Panc1 (cell line): Measurements from ENCODE around the gene GRHPR. TPM values are rescaled to one million over a fixed set of nuclear protein-coding genes. Genes with fewer than 3 reads are reported as not detected.

Experiments used
- ATAC-seq: fragments of 200-7000 bp; cut with Tn5 transposase; 2 replicates; pipeline ENCODE4 v1.9.1; 2020; ENCODE audit warnings: mild to moderate bottlenecking, moderate library complexity
- Bru-seq: library from RNA; stranded (reverse); fragments of 400-500 nt; gene quantifications from one replicate; lab custom pipeline; 2021; lab: Mats Ljungman, UMichigan
- BruChase-seq, 2 experiments: library from RNA; stranded (reverse); fragments of 400-500 nt; gene quantifications; one replicate each; lab custom pipeline; 2021; lab: Mats Ljungman, UMichigan
- BruUV-seq: library from RNA; stranded (reverse); fragments of 400-500 nt; replicated peaks from 2 replicates; lab custom pipeline; 2021; lab: Mats Ljungman, UMichigan
- CTCF ChIA-PET: fragments of 300-600 bp; sonication (Branson Sonifier 250); formaldehyde crosslinking; loops from one replicate; lab custom pipeline; 2022; ENCODE audit warnings: antibody characterized with exemption; lab: Charles Lee
- POLR2A ChIA-PET: fragments of 300-600 bp; sonication (Branson Sonifier 250); formaldehyde crosslinking; loops from one replicate; lab custom pipeline; 2022; ENCODE audit warnings: antibody characterized with exemption; lab: Charles Lee
- DNase-seq: peaks from one replicate; pipeline ENCODE4 v3.0.0-alpha.2; 2010; ENCODE audit warnings: low read depth, low spot score
- H3K27ac ChIP-seq: 2 replicates; pipeline ENCODE4 v1.5.1; 2011; ENCODE audit warnings: mild to moderate bottlenecking, low read length, inconsistent platforms
- H3K27me3 ChIP-seq: fragments of 200-500 bp; sonication (Bioruptor generic); 2 replicates; pipeline ENCODE4 v1.6.0; 2014; ENCODE audit warnings: low read length, inconsistent platforms; ENCODE audit not compliant: control insufficient read depth, insufficient read depth
- H3K36me3 ChIP-seq: fragments of 200-500 bp; sonication (Bioruptor generic); 2 replicates; pipeline ENCODE4 v1.5.1; 2014; ENCODE audit warnings: inconsistent platforms, mild to moderate bottlenecking, low read length, moderate library complexity; ENCODE audit not compliant: control insufficient read depth, insufficient read depth
- H3K4me1 ChIP-seq: 2 replicates; pipeline ENCODE4 v1.5.1; 2011; ENCODE audit warnings: inconsistent platforms, mild to moderate bottlenecking, low read length, moderate library complexity; ENCODE audit not compliant: control insufficient read depth, insufficient read depth
- H3K4me3 ChIP-seq, 2 experiments: 2 replicates each; pipeline ENCODE4 v1.5.1; 2011 to 2012; ENCODE audit warnings: low read depth in 2 of 2, low read length in 2 of 2, mild to moderate bottlenecking in 2 of 2, inconsistent platforms in 1 of 2, moderate library complexity in 1 of 2
- H3K9me3 ChIP-seq: fragments of 200-500 bp; sonication (Bioruptor generic); 2 replicates; pipeline ENCODE4 v1.5.1; 2014; ENCODE audit warnings: low read depth, mild to moderate bottlenecking, inconsistent platforms, low read length, moderate library complexity; ENCODE audit not compliant: control insufficient read depth, insufficient read depth
- POLR2AphosphoS5 ChIP-seq: IDR thresholded peaks from 2 replicates; pipeline ENCODE4 v1.6.1; 2012; ENCODE audit warnings: mild to moderate bottlenecking, low read depth, low read length, moderate library complexity
- SIN3A ChIP-seq: IDR thresholded peaks from 2 replicates; pipeline ENCODE4 v1.6.1; 2012; ENCODE audit warnings: low read depth, mild to moderate bottlenecking, low read length, moderate library complexity, borderline replicate concordance; ENCODE audit not compliant: insufficient read depth
- TCF7L2 ChIP-seq: IDR thresholded peaks from 2 replicates; pipeline ENCODE4 v1.6.1; 2011; ENCODE audit warnings: mild to moderate bottlenecking, low read depth, low read length, inconsistent platforms
- in situ Hi-C: cut with HindIII; loops from 2 replicates; pipeline ENCODE4 v1.10.0; 2016; ENCODE audit warnings: low sequenced_read_pairs, low pct_unique_long_range_greater_than_20kb
- intact Hi-C: fragments of 100-400 bp; cut with micrococcal nuclease; formaldehyde crosslinking; loops from one replicate; pipeline ENCODE4 v1.10.0; 2022; ENCODE audit not compliant: unreplicated experiment
- long read RNA-seq: library from polyadenylated mRNA; unstranded; transcript quantifications from one replicate; pipeline ENCODE4 v2.0.0, GENCODE V29; 2021; ENCODE audit not compliant: unreplicated experiment
- polyA plus RNA-seq: library from polyadenylated mRNA; unstranded; fragments of >200 nt; gene quantifications from one replicate; pipeline ENCODE4 v1.2.1, GENCODE V29; 2012; ENCODE audit warnings: missing spikeins; ENCODE audit not compliant: insufficient read length
- total RNA-seq: library from RNA; stranded (reverse); gene quantifications from one replicate; pipeline ENCODE4 v1.2.1, GENCODE V29; 2021; ENCODE audit not compliant: unreplicated experiment
- TF ChIP-seq, protein P1 (sequence below): fragments of 450-650 bp; IDR thresholded peaks from 2 replicates; pipeline ENCODE4 v1.5.1; 2017; ENCODE audit warnings: mild to moderate bottlenecking
- TF ChIP-seq, protein P2 (sequence below), 2 experiments: IDR thresholded peaks; 2 replicates each; pipeline ENCODE4 v1.6.1; 2011 to 2012; ENCODE audit warnings: low read depth in 2 of 2, control low read depth in 1 of 2, low read length in 1 of 2, mild to moderate bottlenecking in 1 of 2, moderate library complexity in 1 of 2; ENCODE audit not compliant: insufficient read depth in 1 of 2

GRHPR gene
- 238 TPM for total RNA-seq
- 439 TPM for polyA plus RNA-seq
- percentile 94 among the genes with signal in this experiment for Bru-seq, nascent RNA
- BruChase-seq, experiment 1, labeled RNA remaining after a 2-hour chase = percentile 92 among the genes with signal in this experiment
- BruChase-seq, experiment 2, labeled RNA remaining after a 6-hour chase = percentile 89 among the genes with signal in this experiment
- long read RNA-seq, full-length matches to known transcripts = 204 of 535 reads
- long read RNA-seq, partial matches to known transcripts = 57 of 535 reads
- long read RNA-seq, other reads (novel, unspliced or antisense) = 274 of 535 reads

DNA sequence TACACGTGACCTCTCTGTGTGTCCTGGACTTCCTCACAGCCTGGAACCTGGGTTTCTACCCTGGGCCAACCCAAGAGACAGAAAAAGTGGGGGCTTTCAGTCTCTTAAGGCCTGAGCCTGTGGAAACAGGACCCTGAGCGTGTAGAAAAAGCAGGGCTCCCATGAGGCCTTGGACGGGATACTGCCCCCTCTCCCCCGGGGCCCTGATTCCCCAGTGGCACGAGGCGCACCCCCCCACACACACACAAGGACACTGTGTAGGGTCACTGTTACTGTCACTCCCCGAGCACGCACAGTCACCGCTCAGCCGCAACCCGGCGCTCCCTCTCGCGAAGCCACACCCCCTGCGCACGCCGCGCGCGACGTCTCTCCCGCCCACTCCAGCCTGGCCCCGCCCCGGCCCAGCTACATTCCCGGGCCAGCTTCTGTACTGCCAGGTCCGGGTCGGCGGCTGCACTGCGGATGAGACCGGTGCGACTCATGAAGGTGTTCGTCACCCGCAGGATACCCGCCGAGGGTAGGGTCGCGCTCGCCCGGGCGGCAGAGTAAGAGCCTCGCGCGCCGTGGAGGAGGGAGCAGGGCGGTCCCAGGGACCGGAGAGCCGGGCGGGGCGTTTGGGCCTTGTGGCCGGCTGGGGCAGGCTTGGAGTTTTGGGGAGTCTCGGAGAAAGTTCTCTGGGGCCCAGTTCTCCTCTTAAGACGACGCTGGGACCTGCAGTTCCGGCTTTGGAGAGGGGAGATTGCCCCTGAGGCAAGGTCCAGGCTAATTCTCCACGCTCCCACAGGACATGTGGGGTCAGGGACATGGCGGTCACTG lies at the start of gene GRHPR:
TSS of gene GRHPR (plus strand) at position 408 of the 816 bp plus-strand sequence. CDS start at position 463, 55 bp downstream.
- BruUV-seq = TSS peak; percentile 79
- ATAC-seq (peak; percentile 99), DNase-seq (no peak)
- ChIA-PET CTCF (no interaction called here), POLR2A (interaction anchor here (0.6 to 0.7 kb wide), 3 partner anchors 11 to 85 kb away, joined by 3 to 9 read pairs (median 3); no protein-coding TSS in a partner anchor)
- intact Hi-C loops (no loop called here), in situ Hi-C loops (no loop called here)
- Histone ChIP-seq H3K9me3 (no peaks in the 10 kb centered on the region), H3K27me3 (no peaks in the 10 kb centered on the region), H3K4me1 (peaks cover 27% of the 10 kb centered on the region), H3K4me3 (peak within 1 kb of the TSS; percentile 72 to 96), H3K36me3 (peaks cover 4% of the 10 kb centered on the region; the same call in 1 of the 2 replicates), H3K27ac (peak within 1 kb of the TSS; percentile 96)
- TF ChIP-seq, protein P1, sequence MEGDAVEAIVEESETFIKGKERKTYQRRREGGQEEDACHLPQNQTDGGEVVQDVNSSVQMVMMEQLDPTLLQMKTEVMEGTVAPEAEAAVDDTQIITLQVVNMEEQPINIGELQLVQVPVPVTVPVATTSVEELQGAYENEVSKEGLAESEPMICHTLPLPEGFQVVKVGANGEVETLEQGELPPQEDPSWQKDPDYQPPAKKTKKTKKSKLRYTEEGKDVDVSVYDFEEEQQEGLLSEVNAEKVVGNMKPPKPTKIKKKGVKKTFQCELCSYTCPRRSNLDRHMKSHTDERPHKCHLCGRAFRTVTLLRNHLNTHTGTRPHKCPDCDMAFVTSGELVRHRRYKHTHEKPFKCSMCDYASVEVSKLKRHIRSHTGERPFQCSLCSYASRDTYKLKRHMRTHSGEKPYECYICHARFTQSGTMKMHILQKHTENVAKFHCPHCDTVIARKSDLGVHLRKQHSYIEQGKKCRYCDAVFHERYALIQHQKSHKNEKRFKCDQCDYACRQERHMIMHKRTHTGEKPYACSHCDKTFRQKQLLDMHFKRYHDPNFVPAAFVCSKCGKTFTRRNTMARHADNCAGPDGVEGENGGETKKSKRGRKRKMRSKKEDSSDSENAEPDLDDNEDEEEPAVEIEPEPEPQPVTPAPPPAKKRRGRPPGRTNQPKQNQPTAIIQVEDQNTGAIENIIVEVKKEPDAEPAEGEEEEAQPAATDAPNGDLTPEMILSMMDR = no peak
- TF ChIP-seq, protein P2, sequence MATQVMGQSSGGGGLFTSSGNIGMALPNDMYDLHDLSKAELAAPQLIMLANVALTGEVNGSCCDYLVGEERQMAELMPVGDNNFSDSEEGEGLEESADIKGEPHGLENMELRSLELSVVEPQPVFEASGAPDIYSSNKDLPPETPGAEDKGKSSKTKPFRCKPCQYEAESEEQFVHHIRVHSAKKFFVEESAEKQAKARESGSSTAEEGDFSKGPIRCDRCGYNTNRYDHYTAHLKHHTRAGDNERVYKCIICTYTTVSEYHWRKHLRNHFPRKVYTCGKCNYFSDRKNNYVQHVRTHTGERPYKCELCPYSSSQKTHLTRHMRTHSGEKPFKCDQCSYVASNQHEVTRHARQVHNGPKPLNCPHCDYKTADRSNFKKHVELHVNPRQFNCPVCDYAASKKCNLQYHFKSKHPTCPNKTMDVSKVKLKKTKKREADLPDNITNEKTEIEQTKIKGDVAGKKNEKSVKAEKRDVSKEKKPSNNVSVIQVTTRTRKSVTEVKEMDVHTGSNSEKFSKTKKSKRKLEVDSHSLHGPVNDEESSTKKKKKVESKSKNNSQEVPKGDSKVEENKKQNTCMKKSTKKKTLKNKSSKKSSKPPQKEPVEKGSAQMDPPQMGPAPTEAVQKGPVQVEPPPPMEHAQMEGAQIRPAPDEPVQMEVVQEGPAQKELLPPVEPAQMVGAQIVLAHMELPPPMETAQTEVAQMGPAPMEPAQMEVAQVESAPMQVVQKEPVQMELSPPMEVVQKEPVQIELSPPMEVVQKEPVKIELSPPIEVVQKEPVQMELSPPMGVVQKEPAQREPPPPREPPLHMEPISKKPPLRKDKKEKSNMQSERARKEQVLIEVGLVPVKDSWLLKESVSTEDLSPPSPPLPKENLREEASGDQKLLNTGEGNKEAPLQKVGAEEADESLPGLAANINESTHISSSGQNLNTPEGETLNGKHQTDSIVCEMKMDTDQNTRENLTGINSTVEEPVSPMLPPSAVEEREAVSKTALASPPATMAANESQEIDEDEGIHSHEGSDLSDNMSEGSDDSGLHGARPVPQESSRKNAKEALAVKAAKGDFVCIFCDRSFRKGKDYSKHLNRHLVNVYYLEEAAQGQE (IDR thresholded peaks at IDR 0.05; ENCODE audit: insufficient read depth in 1 of 2, low read depth in 2 of 2, low read length in 1 of 2) = no peak
- TF ChIP-seq SIN3A (no peak), TCF7L2 (0 out of 2 replicates have a peak, but pooled peaks have one; percentile 21)

DNA sequence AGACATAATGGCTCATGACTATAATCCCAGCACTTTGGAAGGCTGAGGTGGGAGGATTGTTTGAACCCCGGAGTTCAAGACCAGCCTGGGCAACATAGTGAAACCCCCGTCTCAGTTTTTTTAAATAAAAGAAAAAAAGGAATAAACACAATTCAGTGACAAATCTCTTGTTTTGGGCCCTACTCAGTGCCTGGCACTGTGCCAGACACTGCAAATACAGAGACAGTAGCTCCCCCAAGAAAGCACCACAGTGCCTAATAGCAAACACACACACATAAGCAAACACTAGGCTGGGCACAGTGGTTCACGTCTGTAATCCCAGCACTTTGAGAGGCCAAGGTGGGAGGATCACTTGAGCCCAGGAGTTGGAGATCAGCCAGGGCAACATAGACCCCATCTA lies 49.7 kb upstream of the GRHPR start:
- no peaks in the 10 kb centered on the region for H3K36me3 ChIP-seq
- ATAC-seq (no peak), DNase-seq (no peak)
- intact Hi-C loops (no loop called here), in situ Hi-C loops (no loop called here)
- ChIA-PET CTCF (interaction anchor here (1.2 kb wide), 1 partner anchor 38 kb away, joined by 3 read pairs; no protein-coding TSS in a partner anchor), POLR2A (interaction anchor here (0.6 kb wide), 1 partner anchor 58 kb away, joined by 5 read pairs; no protein-coding TSS in a partner anchor)
- no peak overlapping the region for H3K27ac ChIP-seq
- no TSS peak for BruUV-seq
- no peak overlapping the region for H3K4me3 ChIP-seq
- no peaks in the 10 kb centered on the region for H3K9me3 ChIP-seq
- TF ChIP-seq SIN3A (no peak), TCF7L2 (no peak), POLR2AphosphoS5 (no peak)
- TF ChIP-seq, protein P2 (IDR thresholded peaks at IDR 0.05; ENCODE audit: insufficient read depth in 1 of 2, low read depth in 2 of 2, low read length in 1 of 2) = no peak
- TF ChIP-seq, protein P1 = no peak
- H3K4me1 ChIP-seq = no peaks in the 10 kb centered on the region
- 0 out of 2 replicates have a peak, but pooled peaks cover 2% of the 10 kb centered on the region for H3K27me3 ChIP-seq
